ENCODE measurements around the gene BCAR3. TPM values are rescaled to one million over a fixed set of nuclear protein-coding genes. Genes with fewer than 3 reads are reported as not detected.

The BCAR3 gene
- polyA plus RNA-seq, 4 donors = 22.5 to 28.9 (median 25.2) TPM

GRCh38 chr1:93619507-93620171 lies 62.0 kb downstream of the BCAR3 start:
- no peak for DNase-seq (ENCODE audit: low read depth in 4 of 4, low spot score in 2 of 4)

- DNase-seq (ENCODE audit: low read depth in 4 of 4, low spot score in 2 of 4) = no peak
Measured at GRCh38 chr1:93617670-93618499, 63.8 kb downstream of the BCAR3 start.

- no peak for DNase-seq (ENCODE audit: low read depth in 4 of 4, low spot score in 2 of 4)
Measured at GRCh38 chr1:93616996-93617669, 64.5 kb downstream of the BCAR3 start.

DNA sequence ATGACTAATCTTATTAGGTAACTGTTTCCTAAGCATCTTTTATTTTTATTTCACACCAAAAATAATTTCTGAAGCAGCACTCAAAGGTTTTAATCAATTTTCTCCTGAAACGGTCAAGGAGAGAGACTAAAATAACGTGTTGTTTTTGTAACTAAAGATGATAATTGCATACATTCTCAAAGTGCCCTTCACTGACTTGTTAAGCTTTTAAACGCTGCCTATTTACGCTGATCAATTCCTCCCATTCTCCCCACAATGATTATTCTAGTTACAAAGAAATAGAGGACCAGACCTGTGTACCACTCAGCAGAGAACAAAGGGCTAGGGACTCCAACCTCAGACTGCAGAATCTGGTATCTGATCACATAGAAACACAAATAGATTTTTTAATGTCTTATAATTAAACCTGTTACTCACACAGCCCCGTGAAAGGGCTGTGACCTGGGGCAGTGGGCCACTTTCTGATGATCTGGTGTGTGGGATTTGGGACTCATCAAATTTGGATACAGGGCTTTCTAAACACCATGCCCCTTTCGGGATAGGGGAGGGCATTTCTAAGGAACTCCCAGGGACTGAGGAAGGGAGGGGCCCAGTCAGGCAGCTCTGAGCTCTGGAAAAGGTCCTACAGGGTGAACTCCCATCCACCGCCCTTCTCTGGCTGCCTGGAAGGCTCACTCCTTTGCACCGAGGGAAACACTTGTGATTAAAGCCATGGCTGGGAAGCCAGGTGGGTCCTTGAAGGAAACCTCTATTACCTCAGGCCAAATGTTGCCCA lies 65.2 kb downstream of the BCAR3 start:
- no peak for DNase-seq (ENCODE audit: low read depth in 4 of 4, low spot score in 2 of 4)

- no peak for DNase-seq (ENCODE audit: low read depth in 4 of 4, low spot score in 2 of 4)
Measured at GRCh38 chr1:93615582-93616150, 66.0 kb downstream of the BCAR3 start.

- DNase-seq (ENCODE audit: low read depth in 4 of 4, low spot score in 2 of 4) = no peak
Measured at GRCh38 chr1:93614986-93615581, 66.6 kb downstream of the BCAR3 start.

DNA sequence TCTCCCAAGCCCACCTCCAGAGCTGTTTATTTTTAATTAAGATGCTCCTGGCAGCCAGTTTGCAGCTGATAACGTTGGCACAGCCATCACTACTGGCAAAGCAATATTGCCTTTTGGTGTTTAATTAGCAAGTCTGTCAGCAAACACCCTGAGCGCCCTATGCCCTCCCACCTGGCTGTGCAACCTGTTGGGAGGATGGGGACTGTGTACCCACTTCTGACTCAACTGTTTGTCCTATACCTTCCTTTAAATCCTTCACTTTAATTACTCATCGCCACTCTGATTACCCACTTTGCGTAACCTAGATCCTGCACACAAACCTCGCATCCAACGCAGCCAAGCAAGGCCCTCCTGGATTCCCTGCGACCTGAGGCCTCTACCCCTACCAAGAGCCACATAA lies 67.1 kb downstream of the BCAR3 start:
- no peak for DNase-seq (ENCODE audit: low read depth in 4 of 4, low spot score in 2 of 4)

DNA sequence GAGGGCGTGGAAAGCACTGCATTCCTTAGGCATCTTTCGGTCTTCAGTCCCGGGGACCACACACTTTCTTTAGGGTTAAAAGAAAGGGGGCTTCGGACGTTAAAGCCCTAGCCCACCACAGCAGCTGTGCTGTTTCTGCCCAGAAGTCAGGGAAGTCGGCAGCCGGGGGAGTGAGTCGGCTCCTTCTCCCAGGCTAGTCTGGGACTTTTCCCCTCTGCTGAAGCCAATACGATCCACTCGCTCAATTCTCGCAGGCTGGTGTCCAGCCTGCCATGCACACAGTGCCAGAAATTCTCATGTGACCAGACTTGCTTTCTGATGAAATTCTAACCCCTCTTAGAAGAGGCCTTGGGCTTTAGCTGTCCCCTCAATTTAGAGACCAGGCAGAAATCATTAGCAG lies 67.7 kb downstream of the BCAR3 start:
- no peak for DNase-seq (ENCODE audit: low read depth in 4 of 4, low spot score in 2 of 4)

DNA sequence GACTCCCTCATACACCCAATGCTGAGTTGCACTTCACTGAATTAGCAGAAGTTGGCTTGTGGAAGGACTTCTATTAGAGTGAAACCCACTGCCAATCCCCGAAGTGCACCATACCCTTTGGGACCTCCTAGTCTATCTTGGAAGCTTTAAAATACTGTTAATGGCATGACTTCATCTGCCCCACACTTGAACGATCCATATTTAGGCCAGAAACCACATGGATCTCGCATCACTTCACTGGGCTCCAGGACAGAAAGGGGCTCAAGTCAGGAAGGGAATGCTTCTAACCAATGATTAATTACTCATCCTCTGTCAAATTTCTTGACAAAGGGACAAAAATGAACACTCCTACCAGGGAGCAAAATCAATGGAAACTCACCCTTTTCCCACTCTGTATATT lies 69.1 kb downstream of the BCAR3 start:
- no peak for DNase-seq (ENCODE audit: low read depth in 4 of 4, low spot score in 2 of 4)

- no peak for DNase-seq (ENCODE audit: low read depth in 4 of 4, low spot score in 2 of 4)
Measured at GRCh38 chr1:93611668-93612067, 70.0 kb downstream of the BCAR3 start.

GRCh38 chr1:93609536-93609935 lies 72.1 kb downstream of the BCAR3 start:
- no peak for DNase-seq (ENCODE audit: low read depth in 4 of 4, low spot score in 2 of 4)

GRCh38 chr1:93608187-93609109 lies 73.2 kb downstream of the BCAR3 start:
- no peak for DNase-seq (ENCODE audit: low read depth in 4 of 4, low spot score in 2 of 4)

DNA sequence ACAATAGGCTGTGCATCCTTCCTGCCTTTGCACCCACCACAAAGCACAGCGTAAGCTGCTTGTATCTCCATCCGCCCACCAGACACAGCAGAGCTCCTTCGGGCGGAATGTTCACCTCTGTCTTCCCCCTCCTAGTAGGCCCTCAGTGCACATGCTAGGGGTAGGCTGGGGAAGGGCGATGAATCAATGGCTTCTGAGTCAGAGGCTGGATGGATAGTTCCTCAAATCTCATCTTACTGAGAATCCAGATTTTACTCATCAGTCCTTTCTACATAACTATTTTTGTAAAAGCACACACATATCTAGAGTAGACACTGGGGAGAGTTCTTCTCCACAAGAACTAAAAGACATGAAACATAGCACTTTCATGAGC lies 73.8 kb downstream of the BCAR3 start:
- DNase-seq (ENCODE audit: low read depth in 4 of 4, low spot score in 2 of 4) = no peak

- DNase-seq (ENCODE audit: low read depth in 4 of 4, low spot score in 2 of 4) = no peak
Measured at GRCh38 chr1:93605812-93606512, 75.7 kb downstream of the BCAR3 start.

- DNase-seq (ENCODE audit: low read depth in 4 of 4, low spot score in 2 of 4) = no peak
Measured at GRCh38 chr1:93605026-93605568, 76.5 kb downstream of the BCAR3 start.

GRCh38 chr1:93604411-93604810 lies 77.2 kb downstream of the BCAR3 start:
- no peak for DNase-seq (ENCODE audit: low read depth in 4 of 4, low spot score in 2 of 4)

DNA sequence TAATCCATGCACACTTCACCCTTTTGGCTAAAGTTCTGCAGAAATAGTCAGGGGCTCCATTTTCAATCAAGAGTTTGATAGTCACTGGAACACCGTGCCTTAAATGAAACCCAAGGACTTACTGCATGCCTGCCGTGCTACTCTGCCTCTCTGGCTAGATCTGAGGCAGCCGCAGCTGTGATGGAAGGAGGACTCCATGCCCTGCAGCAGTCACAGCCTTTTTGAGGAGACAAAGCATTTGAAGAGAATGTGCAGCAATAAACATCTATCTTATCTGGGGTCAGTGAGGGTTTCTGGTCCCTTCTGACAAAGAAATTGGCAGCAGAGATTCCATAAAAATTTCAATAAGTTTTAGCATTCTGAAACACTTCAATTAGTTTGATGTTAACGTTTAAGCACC lies 78.0 kb downstream of the BCAR3 start:
- DNase-seq (ENCODE audit: low read depth in 4 of 4, low spot score in 2 of 4) = no peak

- DNase-seq (ENCODE audit: low read depth in 4 of 4, low spot score in 2 of 4) = no peak
Measured at GRCh38 chr1:93603106-93603505, 78.5 kb downstream of the BCAR3 start.
